Daoy (cell line): ENCODE results near the gene GOLT1A. TPM values are rescaled to one million over a fixed set of nuclear protein-coding genes. Genes with fewer than 3 reads are reported as not detected.
A peak's percentile ranks its signal among the peaks of the same experiment; 100 is the strongest.

ENCODE experiments used
- DNase-seq: peaks from one replicate; pipeline ENCODE4 v3.0.0-alpha.2; 2015; ENCODE audit warnings: low read depth
- total RNA-seq: library from RNA; depleted of rRNA; stranded (reverse); fragments of >200 nt; shearing (Covaris generic); gene quantifications from 2 replicates; pipeline ENCODE4 v1.2.3, GENCODE V29; 2014

The GOLT1A gene
- total RNA-seq, 1 experiment from 2014 or later: not detected

DNA sequence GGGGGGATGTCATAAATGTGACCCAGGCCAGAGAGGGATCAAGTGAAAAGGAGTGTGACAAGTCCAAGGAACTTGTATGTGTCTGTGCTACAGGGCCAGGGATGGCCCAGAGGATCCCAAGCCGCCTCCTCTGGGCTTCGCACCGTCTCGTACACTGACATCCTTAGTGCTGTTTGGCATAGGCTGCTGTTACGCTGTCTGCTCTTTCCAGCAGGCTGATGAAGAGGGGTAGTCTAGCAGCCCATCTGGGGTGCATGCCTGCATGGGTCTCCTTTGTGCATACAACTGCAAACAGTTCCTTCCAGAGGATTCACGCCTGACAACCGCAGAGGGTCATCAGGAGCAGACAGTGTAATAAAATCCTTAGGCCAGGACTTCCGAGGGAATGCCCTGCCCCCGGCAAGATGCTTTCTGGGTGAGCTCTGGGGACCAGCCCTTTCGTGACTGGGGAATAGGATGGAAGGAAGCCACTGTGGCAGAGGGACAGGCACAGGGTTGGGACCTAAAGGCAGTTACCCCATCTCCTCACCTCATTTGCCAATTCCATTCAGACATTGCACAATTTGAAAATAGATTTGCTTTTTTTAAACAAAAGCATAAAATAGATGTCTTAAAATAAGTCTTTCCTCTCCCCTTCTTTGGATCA, 6.3 kb upstream of the GOLT1A start:
- no peak for DNase-seq

DNA sequence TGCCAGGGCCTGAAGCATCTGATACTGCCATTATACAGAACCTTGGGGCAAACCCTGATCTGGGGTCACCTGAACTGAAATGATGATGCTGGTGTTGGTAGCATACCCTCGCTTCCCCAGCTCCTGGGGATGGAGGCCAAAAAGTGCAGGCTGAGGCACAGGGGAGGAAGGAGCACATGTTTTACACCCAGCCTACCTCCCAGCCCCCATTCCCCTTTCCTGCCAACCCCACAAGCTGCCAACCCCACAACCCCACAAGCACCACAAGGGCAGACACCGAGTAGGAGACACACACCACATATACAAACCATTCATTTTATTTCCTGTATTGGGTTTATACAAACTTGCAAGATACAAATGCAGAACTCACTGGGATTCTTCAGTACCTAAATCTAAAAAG, 4.8 kb upstream of the GOLT1A start:
- DNase-seq: no peak

DNA sequence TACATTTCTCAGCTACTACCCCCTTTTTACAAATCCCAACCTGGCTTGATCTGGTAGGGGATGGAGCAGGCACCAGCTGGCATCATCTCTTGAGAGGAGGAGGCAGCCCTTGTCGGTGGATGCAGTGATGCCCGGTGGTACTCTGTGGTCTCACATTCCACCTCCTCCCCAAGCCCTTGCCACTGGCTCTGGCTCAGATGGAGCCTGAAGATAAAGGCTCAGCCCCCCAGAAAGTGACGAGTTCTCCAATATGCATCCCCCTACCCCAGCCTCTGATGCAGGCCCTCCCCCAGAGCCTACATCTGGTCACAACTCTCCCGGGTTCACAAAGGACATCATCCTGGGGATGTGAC, 3.8 kb upstream of the GOLT1A start:
- no peak for DNase-seq

DNA sequence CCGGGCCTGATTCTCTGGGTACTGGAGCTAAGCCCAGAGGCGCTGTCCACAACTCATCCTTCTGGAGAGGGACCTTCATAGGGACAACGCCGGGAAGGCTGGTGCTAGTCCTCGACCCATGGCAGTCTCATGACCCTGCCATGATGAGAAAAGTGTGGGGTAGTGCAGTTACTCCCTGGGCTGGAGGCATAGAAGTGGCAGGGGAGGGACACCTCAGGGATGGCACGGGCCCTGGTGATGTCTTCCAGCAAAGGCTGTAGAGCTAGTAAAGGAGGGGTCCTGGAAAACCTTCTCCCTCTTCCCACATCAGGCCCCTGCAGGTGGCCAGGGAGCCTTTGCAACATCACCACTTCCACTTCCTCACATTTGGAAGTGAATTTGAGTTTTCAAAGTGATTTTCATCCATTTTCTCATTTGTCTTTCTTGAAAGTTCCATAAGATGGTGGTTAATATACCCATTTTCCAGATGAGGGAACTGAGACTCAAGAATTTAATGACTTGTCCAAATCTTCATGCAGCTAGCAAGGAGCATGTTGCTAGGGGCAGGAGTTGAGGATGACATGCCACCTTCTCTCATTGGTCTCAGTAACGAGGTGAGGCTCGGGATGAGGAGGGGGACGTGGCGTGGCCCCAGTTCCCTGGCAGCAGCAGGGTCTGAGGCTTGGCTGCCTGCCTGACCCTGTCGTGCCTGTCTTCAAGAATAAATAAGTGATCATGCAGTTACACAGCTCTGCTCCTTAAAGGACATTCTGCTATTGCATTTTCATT, 3.3 kb upstream of the GOLT1A start:
- DNase-seq: no peak

DNA sequence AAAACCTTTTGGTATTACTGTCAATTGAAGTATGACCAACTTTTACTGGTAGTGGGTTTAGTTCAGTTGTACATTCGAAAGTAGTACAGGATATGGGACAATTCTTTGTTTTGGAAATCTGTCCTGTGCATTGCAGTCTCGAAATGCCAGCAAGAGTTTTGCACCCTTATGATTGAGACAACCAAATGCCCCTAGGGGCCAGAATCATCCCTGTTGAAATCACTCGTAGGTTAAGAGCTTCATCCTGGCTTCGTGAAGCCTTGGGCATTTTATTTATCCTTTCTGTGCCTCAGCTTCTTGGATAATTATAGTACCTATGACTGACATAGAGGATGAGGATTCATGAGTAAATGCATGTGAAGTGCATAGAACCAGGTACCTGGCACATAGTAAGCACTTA, 2.4 kb upstream of the GOLT1A start:
- no peak for DNase-seq

DNA sequence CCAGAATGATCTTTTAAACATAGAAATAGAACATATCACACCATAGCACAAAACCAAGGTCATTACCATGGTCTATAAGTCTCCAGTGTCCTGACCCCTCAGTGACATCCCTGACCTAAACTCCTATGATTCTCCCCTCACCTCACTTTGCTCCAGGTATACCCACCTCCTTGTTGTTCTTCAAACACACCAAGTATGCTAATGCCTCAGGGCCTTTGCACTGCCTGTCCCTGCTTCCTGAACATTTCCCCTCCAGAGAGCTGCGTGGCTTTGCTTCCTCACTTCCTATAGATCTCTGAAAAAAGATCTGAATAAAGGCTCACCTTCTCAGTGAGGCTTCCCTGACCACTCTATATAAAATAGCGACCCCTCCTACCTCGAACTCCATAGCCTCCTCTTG, 1.1 kb downstream of the GOLT1A start:
- DNase-seq: no peak

DNA sequence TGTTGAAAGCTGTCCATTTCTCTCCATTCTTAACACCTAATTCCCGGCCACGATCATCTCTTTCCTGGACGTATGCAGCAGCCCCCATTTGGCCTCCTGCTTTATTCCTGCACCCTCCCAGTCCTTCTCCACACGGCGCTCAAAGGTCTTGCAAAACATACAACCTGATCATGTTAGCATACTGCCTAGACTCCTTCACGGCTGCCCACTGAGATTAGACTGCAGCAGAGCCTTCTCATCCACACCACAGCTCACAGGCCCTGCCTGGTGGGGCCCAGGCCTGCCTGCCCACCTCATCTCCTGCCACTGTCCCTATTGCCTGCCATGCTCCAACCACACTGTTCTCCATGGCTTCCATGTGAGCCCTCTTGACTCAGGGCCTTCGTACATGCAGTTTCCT, 2.7 kb downstream of the GOLT1A start:
- DNase-seq: no peak

DNA sequence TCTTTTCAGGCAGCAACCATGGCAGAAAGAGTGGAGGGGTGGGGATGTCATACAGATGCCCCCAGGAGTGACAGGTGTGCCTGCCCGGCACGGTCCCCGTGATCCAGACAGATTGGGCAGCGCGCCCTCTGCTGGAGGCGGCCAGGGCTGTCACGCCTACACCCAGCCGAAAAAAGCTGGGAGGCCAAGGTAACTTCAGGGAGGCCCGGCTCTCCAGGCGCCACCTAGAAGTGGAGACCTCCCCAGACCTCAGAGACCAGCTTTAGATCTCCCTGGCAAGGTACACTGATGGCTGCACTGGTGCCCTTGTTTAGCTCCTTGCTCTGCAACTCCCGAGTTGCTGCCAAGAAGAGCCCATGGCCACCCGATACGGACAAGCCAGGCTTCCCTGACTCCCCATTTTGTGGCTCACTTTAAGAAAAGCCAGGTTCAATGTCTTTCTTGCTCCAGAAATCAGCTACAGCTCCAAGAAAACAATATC, 6.6 kb downstream of the GOLT1A start:
- DNase-seq: peak; percentile 60

DNA sequence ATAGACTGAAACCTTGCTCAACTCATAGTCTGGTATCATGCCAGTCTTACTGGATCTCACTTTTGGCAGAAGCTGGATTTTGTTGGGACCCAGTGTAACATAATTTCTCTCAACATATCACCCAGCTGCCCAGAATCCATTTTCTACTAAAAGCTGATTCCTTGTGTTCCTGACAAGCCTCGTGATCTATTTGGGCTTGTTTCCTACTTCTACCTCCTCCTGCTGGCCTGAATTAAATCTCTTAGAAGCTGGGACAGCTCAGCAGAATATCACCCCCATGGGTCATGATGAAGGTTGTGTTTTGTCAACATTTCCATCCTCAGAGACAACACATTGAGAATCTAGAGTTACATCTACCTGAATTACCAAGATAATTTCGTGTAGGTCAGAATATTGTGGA, 7.7 kb downstream of the GOLT1A start:
- no peak for DNase-seq

DNA sequence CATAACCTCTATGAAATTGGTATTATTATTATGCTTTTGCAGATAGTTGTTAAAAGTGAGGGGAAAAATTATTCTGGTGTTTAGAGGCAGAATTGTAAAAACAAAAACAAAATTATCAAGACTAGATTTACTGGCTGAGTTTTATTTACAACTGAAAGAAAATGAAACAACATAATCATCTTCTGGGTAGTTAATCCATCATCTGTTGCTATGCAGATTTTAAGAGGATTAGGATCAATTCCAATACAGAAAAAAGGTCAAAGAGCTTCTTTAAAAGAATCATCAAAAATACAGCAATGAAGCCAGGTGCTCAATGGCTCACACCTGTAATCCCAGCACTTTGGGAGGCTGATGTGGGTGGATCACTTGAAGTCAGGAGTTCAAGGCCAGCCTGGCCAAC, 8.3 kb downstream of the GOLT1A start:
- no peak for DNase-seq

DNA sequence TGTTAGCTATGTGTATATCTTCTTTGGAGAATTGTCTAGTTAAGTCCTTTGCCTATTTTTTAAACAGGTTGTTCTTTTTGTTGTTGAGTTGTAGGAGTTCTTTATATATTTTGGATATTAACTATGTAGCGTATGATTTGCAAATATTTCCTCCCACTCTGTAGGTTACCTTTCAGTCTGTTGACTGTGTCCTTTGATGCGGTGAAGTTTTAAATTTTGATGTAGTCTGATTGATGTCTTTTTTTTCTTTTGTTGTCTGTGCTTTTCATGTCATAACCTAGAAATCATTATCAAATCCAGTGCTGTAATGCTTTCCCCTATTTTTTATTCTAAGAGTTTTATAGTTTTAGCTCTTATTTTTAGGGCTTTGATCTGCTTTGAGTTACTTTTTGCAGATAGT, 8.8 kb downstream of the GOLT1A start:
- DNase-seq: no peak

DNA sequence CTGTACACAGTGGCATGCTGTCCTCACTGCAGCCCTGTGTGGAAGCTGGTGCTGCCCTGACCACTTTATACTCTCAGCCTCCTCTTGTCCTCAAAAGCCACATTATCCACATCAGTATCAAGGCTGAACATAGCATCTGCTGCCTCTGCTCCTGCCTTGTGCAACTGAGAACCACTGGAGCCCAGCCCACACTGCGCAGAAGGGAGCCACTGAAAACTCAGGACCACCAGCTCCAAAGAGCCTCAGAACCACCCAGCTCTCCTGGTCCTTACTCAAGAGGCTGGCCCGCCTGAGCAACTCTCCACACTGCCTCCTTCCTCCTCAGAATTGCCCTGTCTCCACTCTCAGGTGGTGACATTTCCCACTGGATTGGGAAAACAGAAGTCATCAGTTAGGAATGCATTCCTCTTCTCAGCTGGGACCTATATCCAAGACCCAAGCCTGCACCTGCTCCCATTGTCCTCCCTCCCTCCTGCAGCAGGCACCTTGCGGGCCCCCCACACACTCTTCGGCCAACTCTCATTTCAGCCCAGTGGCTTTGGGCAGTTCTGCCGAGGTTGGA, 10.5 kb downstream of the GOLT1A start:
- DNase-seq: no peak

DNA sequence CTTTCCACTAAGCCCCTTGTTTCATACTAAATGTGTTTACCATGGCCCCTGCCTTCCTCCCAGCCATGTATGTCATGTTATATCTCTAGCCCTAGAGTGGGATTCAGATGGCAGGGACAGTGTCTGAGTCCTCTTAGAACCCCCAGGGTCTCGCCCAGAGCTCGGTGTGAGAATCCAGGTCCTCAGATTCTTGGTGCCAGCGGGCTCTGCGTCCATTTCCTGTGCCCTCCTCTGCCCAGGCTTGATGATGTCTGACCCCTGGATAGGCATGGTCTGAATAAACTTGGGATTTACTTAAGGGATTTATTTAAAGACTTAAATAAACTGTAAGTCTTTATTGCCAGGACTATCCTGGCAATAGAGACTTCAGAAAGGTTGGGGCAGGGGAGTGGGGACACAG, 11.3 kb downstream of the GOLT1A start:
- no peak for DNase-seq

DNA sequence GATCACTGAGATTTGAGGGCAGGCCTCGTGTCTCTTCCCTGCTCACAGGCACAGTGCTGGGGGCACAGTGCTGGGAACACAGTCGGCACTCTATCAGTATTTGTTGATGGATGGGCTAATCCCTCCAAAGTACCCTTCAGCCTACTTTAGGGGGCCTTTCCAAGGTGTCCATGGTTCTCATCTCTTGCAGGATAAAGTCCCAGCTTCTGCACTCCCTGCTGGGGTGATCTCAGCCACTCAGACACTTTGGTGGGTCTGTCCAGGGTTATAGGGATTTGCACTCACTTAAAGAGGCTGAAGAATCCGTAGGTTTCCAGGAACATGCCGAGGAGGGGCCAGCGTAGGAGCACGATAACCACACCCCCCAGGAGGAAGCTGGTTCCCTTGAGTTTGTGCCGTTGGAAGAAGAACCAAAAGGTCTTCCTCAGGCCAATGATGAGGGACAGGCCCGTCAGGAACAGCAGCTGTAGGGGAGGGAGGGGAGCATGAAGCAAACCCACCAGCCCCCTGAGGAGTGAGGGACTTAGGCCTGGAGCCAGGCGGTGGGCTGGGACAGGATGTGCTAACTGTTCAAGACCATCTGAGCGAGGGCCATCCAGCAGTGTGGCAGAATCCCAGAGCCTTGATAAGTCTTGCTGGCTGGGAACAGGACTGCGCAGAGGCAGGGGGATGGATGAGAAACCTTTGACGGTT, 12.3 kb downstream of the GOLT1A start:
- DNase-seq: no peak

DNA sequence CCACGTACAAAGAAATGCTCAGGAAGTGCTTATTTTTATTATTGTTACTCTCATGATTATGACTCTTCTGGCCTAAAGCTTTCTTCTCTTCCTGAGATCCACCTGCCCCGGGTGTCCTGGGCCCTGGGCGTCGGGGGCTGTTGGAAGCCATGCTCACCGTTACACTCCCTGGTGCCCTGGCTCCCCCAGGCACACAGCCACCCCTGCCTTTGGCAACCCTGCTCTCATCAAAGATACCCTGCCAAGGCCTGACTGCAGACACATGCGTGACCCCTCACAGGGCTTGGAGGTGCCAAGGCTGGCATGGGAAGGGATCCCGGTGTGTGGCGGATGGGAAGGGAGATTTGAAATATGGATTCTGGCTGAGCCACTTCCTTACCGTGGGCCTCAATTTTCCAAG, 14.2 kb downstream of the GOLT1A start:
- no peak for DNase-seq

DNA sequence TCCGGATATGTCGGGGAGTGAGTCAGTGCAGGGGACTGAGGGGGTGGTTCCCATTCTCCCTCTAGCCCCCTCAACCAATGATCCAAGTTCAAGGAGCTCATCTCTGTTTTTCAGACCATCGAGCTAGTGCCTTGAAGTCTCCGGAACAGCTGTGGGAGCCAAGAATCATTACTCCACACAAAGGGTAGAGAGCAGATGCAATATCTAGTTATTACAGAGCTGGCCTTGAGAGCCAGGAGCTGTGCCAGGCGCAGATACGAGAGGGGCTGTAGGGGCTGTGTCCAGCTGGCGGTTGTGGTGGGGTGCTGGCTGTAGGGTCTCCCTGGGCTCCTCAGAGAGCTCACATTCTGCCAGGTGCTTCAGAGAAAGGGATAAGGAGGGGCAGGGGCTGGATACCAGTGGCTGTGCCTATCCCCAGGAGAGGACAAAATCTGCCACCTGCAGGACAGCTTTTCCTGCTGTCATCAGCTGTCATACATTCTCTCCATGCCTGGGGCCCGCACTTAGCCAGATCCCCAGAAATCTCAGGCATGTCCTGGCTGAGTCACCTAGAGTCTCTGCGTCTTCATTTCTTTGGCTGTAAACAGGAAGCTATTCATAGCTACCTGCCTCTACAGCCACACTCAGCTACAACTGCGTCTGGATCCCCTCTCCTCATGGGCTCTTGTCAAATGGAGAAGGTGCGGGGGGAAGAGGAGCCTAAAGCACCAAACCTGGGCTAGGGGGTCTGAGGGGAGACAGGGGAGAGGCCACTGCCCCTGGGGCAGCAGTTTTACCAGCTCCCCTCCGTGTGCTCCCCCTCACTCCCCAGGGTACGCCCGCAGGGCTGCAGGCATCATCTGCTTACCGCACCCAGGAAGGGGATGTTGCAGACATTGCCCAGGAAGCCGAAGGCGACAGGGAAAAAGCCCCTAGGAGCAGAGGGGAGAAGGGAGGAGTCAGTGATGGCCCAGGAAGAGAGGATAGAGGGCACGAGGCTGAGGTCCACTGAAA, 15.1 kb downstream of the GOLT1A start:
- peak; percentile 72 for DNase-seq

DNA sequence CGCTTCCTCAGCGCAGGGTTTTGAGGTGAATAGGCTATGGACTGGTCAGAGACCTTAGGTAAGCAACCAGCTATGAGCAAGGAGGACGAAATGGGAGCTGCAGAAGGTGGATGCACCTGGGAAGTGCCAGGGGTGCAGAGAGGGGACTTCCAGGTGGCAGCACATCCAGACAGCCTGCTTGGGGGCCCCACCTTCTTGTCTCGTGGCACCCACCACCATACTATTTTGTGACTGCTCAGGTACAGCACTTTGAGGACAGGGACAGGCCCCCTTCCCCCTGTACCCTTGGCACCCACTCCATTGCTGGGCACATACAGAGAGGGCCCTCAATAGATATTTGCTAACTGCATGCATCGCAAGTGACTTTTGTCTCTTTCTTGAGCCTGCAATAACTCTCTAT, 16.7 kb downstream of the GOLT1A start:
- DNase-seq: no peak

DNA sequence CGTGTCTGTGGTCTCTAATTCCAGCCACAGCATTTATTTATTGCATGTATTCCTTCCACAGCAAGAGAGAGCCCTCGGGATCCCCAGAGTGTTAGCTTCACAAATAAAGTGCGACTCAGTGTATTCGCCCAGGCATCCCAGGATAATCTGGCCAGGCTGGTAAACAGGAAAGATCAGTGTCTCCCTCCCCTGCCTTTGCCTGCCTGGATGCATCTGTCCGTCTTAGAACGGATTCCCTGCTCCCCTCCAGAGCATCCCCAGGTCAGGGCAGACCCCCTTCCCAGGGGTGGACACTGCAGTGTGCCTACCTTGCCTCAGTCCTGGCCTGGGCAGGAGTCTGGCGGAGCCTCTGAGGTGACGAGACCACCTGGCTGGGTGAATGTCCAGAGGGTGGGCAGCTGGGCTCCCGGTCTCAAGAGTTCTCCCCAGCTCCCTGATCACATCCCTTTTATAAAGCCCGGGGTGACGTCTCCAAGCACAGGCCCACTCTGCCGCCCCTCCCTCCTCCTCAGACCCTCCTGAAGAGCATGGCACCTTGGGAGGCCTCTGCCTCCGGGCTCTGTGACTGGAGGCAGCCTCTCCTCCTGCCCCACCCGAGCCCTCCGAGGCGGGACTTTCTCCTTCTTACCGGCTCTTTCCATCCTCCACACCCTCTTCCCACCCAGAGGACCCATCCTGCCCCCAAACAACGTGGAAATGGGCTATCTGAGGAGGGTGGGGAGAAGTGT, 17.6 kb downstream of the GOLT1A start, which contains the start of gene KISS1:
Gene KISS1, minus strand, starts transcription at position 424 of the 728 bp plus-strand sequence. CDS start 3,615 bp downstream, outside the sequence.
- no peak for DNase-seq

DNA sequence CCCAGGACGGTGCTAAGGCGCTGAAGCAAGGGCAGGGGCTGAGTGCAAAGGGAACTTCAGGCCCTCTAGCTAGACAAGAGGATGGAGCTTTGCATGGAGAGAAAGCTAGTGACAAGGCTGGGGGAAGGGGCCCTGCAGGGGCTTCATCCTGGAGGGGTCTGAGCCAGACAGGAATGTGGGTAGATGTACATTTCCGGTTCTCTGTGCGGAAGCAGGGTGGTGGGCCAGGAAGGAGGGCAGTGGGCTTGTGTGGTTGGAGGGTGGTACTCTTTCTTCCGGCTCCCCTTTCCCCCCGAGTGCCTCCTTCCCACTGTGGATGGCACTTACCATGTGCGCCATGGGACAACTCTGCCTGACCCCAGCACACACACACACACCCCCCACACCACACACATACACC, 19.0 kb downstream of the GOLT1A start:
- no peak for DNase-seq

DNA sequence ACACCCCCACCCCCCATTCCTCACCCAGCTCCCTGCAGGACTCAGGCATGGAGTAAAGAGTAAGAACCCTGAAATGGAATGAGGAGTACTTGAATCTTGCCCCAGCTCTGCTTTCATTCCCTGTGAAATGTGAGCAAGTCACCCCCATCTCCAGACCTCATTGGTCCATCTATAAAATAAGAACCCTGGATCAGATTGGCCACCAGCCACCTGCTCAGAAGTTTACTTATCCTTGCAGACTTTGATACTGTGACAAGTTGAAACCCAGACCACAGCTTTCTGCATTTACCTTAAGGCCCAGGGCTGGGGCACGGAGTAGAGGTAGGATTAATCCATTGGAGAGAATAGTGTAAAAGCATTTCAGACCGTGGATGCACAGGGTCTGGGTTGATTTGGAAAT, 19.7 kb downstream of the GOLT1A start:
- DNase-seq: no peak
